SU-DHL-6 (cell line): Measurements from ENCODE around the gene ANXA5.

ENCODE experiments used
- H2AFZ ChIP-seq: fragments of 200-600 bp; sonication (generic); 2 replicates; pipeline ENCODE4 v1.6.1; 2014; ENCODE audit warnings: low read depth, mild to moderate bottlenecking, moderate library complexity, mixed read lengths, antibody characterized with exemption, low read length; ENCODE audit not compliant: severe bottlenecking
- H3F3A ChIP-seq: fragments of 200-600 bp; shearing (Covaris generic); 2 replicates; pipeline ENCODE4 v1.6.0; 2016; ENCODE audit warnings: antibody characterized with exemption, mild to moderate bottlenecking; ENCODE audit not compliant: insufficient read depth
- H3K27ac ChIP-seq: fragments of 200-600 bp; sonication (generic); 2 replicates; pipeline ENCODE4 v1.5.1; 2016; ENCODE audit warnings: low read depth, mild to moderate bottlenecking, low read length, moderate library complexity, mixed read lengths
- H3K27me3 ChIP-seq: fragments of 200-600 bp; sonication (generic), shearing (Covaris generic); 2 replicates; pipeline ENCODE4 v1.6.0; 2014; ENCODE audit warnings: mild to moderate bottlenecking, low read length
- H3K36me3 ChIP-seq: fragments of 200-600 bp; sonication (generic); 2 replicates; pipeline ENCODE4 v1.6.1; 2014; ENCODE audit warnings: mild to moderate bottlenecking, low read length, mixed read lengths
- H3K4me2 ChIP-seq: fragments of 300-600, 200-600 bp; shearing (Covaris generic), sonication (generic); 2 replicates; pipeline ENCODE4 v1.6.0; 2014; ENCODE audit warnings: low read length, low read depth, mild to moderate bottlenecking; ENCODE audit not compliant: poor library complexity, severe bottlenecking
- H3K4me3 ChIP-seq: fragments of 200-600 bp; sonication (generic); 2 replicates; pipeline ENCODE4 v1.5.1; 2014; ENCODE audit warnings: antibody characterized with exemption, low read length, mild to moderate bottlenecking, mixed read lengths; ENCODE audit not compliant: insufficient read depth, poor library complexity, severe bottlenecking
- H3K79me2 ChIP-seq: fragments of 200-600 bp; sonication (generic); 2 replicates; pipeline ENCODE4 v1.6.1; 2014; ENCODE audit warnings: mild to moderate bottlenecking, low read length, moderate library complexity; ENCODE audit not compliant: insufficient read depth
- H3K9ac ChIP-seq: fragments of 200-600 bp; sonication (generic); 2 replicates; pipeline ENCODE4 v1.7.0; 2014; ENCODE audit warnings: mild to moderate bottlenecking, low read length
- H3K9me2 ChIP-seq: fragments of 200-600 bp; sonication (generic); replicated peaks from 2 replicates; pipeline ENCODE4 v1.6.1; 2014; ENCODE audit warnings: low read length; ENCODE audit not compliant: insufficient read depth
- H3K9me3 ChIP-seq: fragments of 200-600 bp; sonication (generic); 2 replicates; pipeline ENCODE4 v1.6.1; 2014; ENCODE audit warnings: low read length, mixed read lengths; ENCODE audit not compliant: insufficient read depth
- H4K20me1 ChIP-seq: fragments of 200-600 bp; sonication (generic); 2 replicates; pipeline ENCODE4 v1.6.1; 2014; ENCODE audit warnings: low read depth, mild to moderate bottlenecking, antibody characterized with exemption, low read length, moderate library complexity, mixed read lengths
- EZH2phosphoT487 ChIP-seq: fragments of 200-600 bp; sonication (generic), shearing (Covaris generic); conservative IDR thresholded peaks from 2 replicates; pipeline ENCODE4 v1.6.1; 2018; ENCODE audit warnings: mild to moderate bottlenecking, antibody characterized with exemption, low read length, moderate library complexity, mixed read lengths
- TF ChIP-seq, protein P1 (sequence below): fragments of 200-600 bp; sonication (generic); IDR thresholded peaks from one replicate; pipeline ENCODE4 v1.5.1; 2017; ENCODE audit warnings: antibody characterized with exemption, mild to moderate bottlenecking, low read length, moderate library complexity; ENCODE audit not compliant: insufficient read depth, poor library complexity, severe bottlenecking

ANXA5 gene

DNA sequence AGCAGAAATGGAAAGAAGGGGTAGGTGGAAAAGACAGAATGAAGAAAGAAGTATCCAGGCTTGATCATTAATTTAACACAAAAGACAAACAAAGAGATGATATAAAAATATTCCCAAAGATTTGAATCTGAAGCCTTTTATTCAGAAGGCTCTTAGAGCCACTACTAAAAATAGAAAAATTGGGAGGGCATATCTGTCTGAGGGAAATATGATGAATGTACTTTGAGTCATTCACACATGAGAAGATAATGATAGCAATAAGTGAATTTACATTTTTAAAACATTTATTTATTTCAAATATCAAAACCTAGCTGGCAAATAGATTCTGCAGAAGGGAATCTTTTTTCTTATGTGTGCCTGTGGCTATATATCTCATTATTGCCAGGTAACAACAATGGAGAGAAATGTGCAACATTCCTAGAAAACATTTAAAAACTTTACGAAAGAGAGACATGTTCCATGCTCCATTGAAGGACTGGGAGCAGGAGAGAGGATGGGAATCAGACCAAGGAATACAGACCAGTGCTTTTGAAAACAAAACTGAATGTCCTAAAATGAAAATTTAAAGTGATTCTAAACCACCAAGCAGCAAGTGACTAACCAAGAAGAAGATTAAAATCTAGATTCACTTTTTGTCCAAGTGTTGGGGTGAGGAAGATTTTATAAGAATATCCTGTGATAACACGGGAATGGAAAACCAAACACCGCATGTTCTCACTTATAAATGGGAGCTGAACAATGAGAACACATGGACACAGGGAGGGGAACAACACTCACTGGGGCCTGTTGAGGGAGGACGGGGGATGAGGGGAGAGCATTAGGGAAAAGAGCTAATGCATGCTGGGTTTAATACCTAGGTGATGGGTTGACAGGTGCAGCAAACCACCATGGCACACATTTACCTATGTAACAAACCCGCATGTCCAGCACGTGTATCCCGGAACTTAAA, 41.2 kb downstream of the ANXA5 start:
- TF ChIP-seq, protein P1, sequence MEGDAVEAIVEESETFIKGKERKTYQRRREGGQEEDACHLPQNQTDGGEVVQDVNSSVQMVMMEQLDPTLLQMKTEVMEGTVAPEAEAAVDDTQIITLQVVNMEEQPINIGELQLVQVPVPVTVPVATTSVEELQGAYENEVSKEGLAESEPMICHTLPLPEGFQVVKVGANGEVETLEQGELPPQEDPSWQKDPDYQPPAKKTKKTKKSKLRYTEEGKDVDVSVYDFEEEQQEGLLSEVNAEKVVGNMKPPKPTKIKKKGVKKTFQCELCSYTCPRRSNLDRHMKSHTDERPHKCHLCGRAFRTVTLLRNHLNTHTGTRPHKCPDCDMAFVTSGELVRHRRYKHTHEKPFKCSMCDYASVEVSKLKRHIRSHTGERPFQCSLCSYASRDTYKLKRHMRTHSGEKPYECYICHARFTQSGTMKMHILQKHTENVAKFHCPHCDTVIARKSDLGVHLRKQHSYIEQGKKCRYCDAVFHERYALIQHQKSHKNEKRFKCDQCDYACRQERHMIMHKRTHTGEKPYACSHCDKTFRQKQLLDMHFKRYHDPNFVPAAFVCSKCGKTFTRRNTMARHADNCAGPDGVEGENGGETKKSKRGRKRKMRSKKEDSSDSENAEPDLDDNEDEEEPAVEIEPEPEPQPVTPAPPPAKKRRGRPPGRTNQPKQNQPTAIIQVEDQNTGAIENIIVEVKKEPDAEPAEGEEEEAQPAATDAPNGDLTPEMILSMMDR, result no peak
- no peak for TF ChIP-seq EZH2phosphoT487
- H3K9me3 ChIP-seq, result no peaks in the 10 kb centered on the region
- no peak overlapping the region for H3K9ac ChIP-seq
- H3K9me2 ChIP-seq, result no peaks in the 10 kb centered on the region
- H3F3A ChIP-seq, result no peaks in the 10 kb centered on the region
- no peaks in the 10 kb centered on the region for H3K27me3 ChIP-seq
- no peaks in the 10 kb centered on the region for H3K36me3 ChIP-seq
- H3K4me3 ChIP-seq, result no peak overlapping the region
- H3K27ac ChIP-seq, result no peak overlapping the region
- no peak overlapping the region for H3K4me2 ChIP-seq
- no peak overlapping the region for H2AFZ ChIP-seq
- H4K20me1 ChIP-seq, result no peaks in the 10 kb centered on the region
- H3K79me2 ChIP-seq, result no peaks in the 10 kb centered on the region

DNA sequence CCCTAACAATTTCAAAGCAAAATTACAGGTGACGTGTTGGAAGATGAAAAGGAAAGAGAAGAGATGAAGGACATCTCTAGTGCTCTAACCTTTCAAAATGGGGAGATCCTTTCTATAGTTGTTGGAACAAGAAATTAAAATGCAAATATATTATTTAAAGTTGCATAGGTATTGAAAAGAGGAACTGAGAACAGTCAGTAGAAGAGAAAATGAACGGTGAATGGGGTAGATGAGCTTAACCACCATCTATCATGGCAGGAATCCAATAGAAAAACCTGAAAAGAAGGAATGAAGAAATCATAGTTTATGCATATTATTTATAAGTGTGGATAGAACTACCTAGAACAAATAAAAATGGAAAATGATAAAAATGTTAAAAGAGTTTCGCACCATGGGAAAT, 42.0 kb downstream of the ANXA5 start:
- Histone ChIP-seq H3K27ac (no peak overlapping the region), H3K79me2 (no peaks in the 10 kb centered on the region), H3K4me2 (no peak overlapping the region), H3K36me3 (no peaks in the 10 kb centered on the region), H3K9me2 (no peaks in the 10 kb centered on the region), H3K27me3 (no peaks in the 10 kb centered on the region), H2AFZ (no peak overlapping the region), H3K4me3 (no peak overlapping the region), H3K9me3 (no peaks in the 10 kb centered on the region), H3K9ac (no peak overlapping the region), H4K20me1 (no peaks in the 10 kb centered on the region), H3F3A (no peaks in the 10 kb centered on the region)
- no peak for TF ChIP-seq EZH2phosphoT487
- TF ChIP-seq, protein P1, result no peak

DNA sequence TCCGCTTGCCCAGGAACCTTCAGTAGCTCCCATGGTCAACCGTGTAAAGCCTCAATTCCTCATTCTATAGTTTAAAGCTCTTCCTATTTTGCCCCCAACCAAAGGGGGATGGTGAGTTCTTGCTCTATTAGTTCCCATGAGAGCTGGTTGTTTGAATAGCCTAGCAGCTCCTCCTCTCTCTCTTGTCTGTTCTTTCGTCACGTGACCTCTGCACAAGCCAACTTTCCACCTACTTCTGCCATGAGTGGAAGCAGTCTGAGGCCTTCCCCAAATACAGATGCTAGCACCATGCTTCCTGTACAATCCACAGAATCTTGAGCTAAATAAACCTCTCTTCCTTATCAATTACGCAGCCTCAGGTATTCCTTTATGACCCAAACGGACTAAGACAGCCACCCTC, 42.8 kb downstream of the ANXA5 start:
- no peak for TF ChIP-seq EZH2phosphoT487
- TF ChIP-seq, protein P1, result no peak
- H3K79me2 ChIP-seq, result no peaks in the 10 kb centered on the region
- no peaks in the 10 kb centered on the region for H3K9me3 ChIP-seq
- H3K9ac ChIP-seq, result no peak overlapping the region
- no peak overlapping the region for H3K4me3 ChIP-seq
- H3K9me2 ChIP-seq, result no peaks in the 10 kb centered on the region
- H4K20me1 ChIP-seq, result no peaks in the 10 kb centered on the region
- H3K36me3 ChIP-seq, result no peaks in the 10 kb centered on the region
- H2AFZ ChIP-seq, result no peak overlapping the region
- no peak overlapping the region for H3K4me2 ChIP-seq
- H3K27ac ChIP-seq, result no peak overlapping the region
- H3F3A ChIP-seq, result no peaks in the 10 kb centered on the region
- no peaks in the 10 kb centered on the region for H3K27me3 ChIP-seq
